B cell (primary cell): Measurements from ENCODE around the gene LRRN3. TPM values are rescaled to one million over a fixed set of nuclear protein-coding genes. Genes with fewer than 3 reads are reported as not detected.

Source experiments
- ATAC-seq: fragments of 200-7000 bp; cut with Tn5 transposase; one replicate; pipeline ENCODE4 v1.10.0; 2021; ENCODE audit warnings: low read depth, mild to moderate bottlenecking, moderate number of reproducible peaks, moderate library complexity
- CTCF ChIA-PET: fragments of 350-600 bp; sonication (Branson Sonifier 250); formaldehyde crosslinking; loops from one replicate; lab custom pipeline; 2021; ENCODE audit warnings: antibody characterized with exemption, inconsistent platforms; lab: Charles Lee
- POLR2A ChIA-PET: fragments of 350-600 bp; sonication (Branson Sonifier 250); formaldehyde crosslinking; loops from one replicate; lab custom pipeline; 2021; ENCODE audit warnings: antibody characterized with exemption; lab: Charles Lee
- DNase-seq: peaks from one replicate; pipeline ENCODE4 v3.0.0; 2013
- H2AFZ ChIP-seq: 2 replicates; pipeline ENCODE4 v1.6.1; 2012; ENCODE audit warnings: mild to moderate bottlenecking, low read depth, low read length; ENCODE audit not compliant: insufficient read depth, poor library complexity, severe bottlenecking
- H3K27ac ChIP-seq, 2 donors: 1 replicate in 1 of 2; 2 replicates in 1 of 2; pipeline ENCODE4 v1.5.1; 2012 to 2013; ENCODE audit warnings: low read length in 2 of 2, mild to moderate bottlenecking in 2 of 2, moderate library complexity in 1 of 2
- H3K27me3 ChIP-seq, 4 experiments: fragments of 200-600 bp in 1 of 4; sonication (generic) in 1 of 4; replicated peaks in 1 of 4; 1 replicate in 2 of 4; 2 replicates in 2 of 4; pipeline versions ENCODE4 v1.6.1 to v1.7.0; 2013 to 2016; ENCODE audit warnings: low read length in 3 of 4, mild to moderate bottlenecking in 2 of 4, mixed read lengths in 1 of 4, moderate library complexity in 1 of 4; ENCODE audit not compliant: insufficient read depth in 4 of 4, control insufficient read depth in 3 of 4; ENCODE audit errors: control extremely low read depth in 1 of 4
- H3K36me3 ChIP-seq, 2 experiments: replicated peaks in 1 of 2; 1 replicate in 1 of 2; 2 replicates in 1 of 2; pipeline versions ENCODE4 v1.6.1 to v1.7.1; 2013; ENCODE audit warnings: low read length in 1 of 2; ENCODE audit not compliant: insufficient read depth in 2 of 2, control insufficient read depth in 1 of 2; ENCODE audit errors: control extremely low read depth in 1 of 2, extremely low read depth in 1 of 2
- H3K4me1 ChIP-seq, 2 donors: fragments of 200-600 bp in 1 of 2; sonication (generic) in 1 of 2; 1 replicate in 1 of 2; 2 replicates in 1 of 2; pipeline versions ENCODE4 v1.5.1 to v1.6.1; 2013 to 2017; ENCODE audit warnings: low read length in 2 of 2; ENCODE audit not compliant: control insufficient read depth in 2 of 2, insufficient read depth in 2 of 2
- H3K4me2 ChIP-seq: replicated peaks from 2 replicates; pipeline ENCODE3; 2012; ENCODE audit warnings: mild to moderate bottlenecking, low read depth, low read length; ENCODE audit not compliant: poor library complexity, severe bottlenecking
- H3K4me3 ChIP-seq, 5 experiments: fragments of 200-600 bp in 1 of 5; sonication (generic) in 1 of 5; 1 replicate in 3 of 5; 2 replicates in 2 of 5; pipeline versions ENCODE4 v1.5.1 to v1.7.0; 2011 to 2016; ENCODE audit warnings: low read length in 4 of 5, mild to moderate bottlenecking in 4 of 5, low read depth in 2 of 5, control low read depth in 1 of 5, moderate library complexity in 1 of 5; ENCODE audit not compliant: insufficient read depth in 1 of 5; ENCODE audit errors: control extremely low read depth in 1 of 5, extremely low read depth in 1 of 5
- H3K79me2 ChIP-seq: fragments of 200-600 bp; sonication (generic); one replicate; pipeline ENCODE4 v1.6.0; 2016; ENCODE audit warnings: low read length; ENCODE audit not compliant: control insufficient read depth, insufficient read depth
- H3K9ac ChIP-seq: fragments of 200-600 bp; sonication (generic); 2 replicates; pipeline ENCODE4 v1.6.1; 2017; ENCODE audit warnings: mild to moderate bottlenecking, low read length, moderate library complexity
- H3K9me3 ChIP-seq, 3 donors: one replicate each; pipeline versions ENCODE4 v1.6.1 to v1.7.1; 2013; ENCODE audit warnings: low read length in 2 of 3; ENCODE audit not compliant: control insufficient read depth in 2 of 3, insufficient read depth in 1 of 3; ENCODE audit errors: control extremely low read depth in 1 of 3
- H4K20me1 ChIP-seq: 2 replicates; pipeline ENCODE4 v1.6.0; 2012; ENCODE audit warnings: mild to moderate bottlenecking, low read length; ENCODE audit not compliant: insufficient read depth, control insufficient read depth, poor library complexity, severe bottlenecking
- H3K27ac Mint-ChIP-seq: one replicate; pipeline ENCODE4 v1.8.0; 2021; ENCODE audit warnings: mixed read lengths
- H3K27me3 Mint-ChIP-seq: one replicate; pipeline ENCODE4 v1.8.0; 2021; ENCODE audit warnings: mixed read lengths
- H3K4me1 Mint-ChIP-seq: one replicate; pipeline ENCODE4 v1.8.0; 2021; ENCODE audit warnings: mixed read lengths
- H3K4me3 Mint-ChIP-seq: one replicate; pipeline ENCODE4 v1.8.0; 2021; ENCODE audit warnings: mixed read lengths
- H3K9me3 Mint-ChIP-seq: one replicate; pipeline ENCODE4 v1.8.0; 2022; ENCODE audit warnings: mixed read lengths; ENCODE audit not compliant: insufficient read depth
- CTCF ChIP-seq: fragments of 200-600 bp; IDR thresholded peaks from one replicate; pipeline ENCODE4 v1.8.0; 2022; ENCODE audit warnings: antibody characterized with exemption, mild to moderate bottlenecking
- EZH2 ChIP-seq: IDR thresholded peaks from 2 replicates; pipeline ENCODE4 v1.6.1; 2012; ENCODE audit warnings: borderline replicate concordance, low read depth, mild to moderate bottlenecking, moderate library complexity, low read length; ENCODE audit not compliant: insufficient read depth, poor library complexity, severe bottlenecking
- WGBS: methylation state at CpG from one replicate; pipeline ENCODE4 v1.1.5; 2013; ENCODE audit warnings: missing lambda C conversion rate; ENCODE audit not compliant: insufficient coverage; 5-methylcytosine and 5-hydroxymethylcytosine counted together
- intact Hi-C: fragments of 100-400 bp; cut with micrococcal nuclease; formaldehyde crosslinking; loops from one replicate; pipeline ENCODE4 v1.10.0; 2022
- polyA plus RNA-seq: library from polyadenylated mRNA; depleted of rRNA; stranded (reverse); fragments of >200 nt; gene quantifications from 2 replicates; pipeline ENCODE4 v1.2.3, GENCODE V29; 2012
- total RNA-seq, 2 donors: library from RNA; stranded (reverse); fragments of 120-200 nt in 1 of 2; gene quantifications; 1 replicate in 1 of 2; 2 replicates in 1 of 2; pipeline versions ENCODE4 v1.2.3 to v1.2.4, GENCODE V29; 2013 to 2022

The LRRN3 gene
- total and polyA plus RNA-seq, 2 donors (not counting 1 experiment from before 2014, with no cell fraction given): 0.03 to 0.20 TPM

DNA sequence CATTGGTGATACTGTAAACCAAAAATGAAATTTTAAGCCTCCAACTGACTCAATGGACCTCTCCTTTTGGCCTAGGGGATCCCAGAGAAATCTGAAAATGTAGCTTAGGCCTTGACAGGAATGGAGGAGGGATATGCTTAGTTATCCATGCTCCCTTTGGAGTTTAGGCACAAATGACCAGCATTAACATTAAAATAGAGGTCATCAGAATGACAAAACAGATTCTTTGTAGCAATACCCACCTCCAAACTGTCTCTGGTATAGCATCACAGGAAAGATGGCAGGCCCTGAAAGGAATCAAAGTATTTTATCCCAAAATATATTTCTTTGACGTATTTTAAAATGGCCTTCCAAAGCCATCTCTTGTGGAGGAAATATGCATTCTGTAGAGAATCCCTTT is 39.1 kb upstream of the LRRN3 start:
- Histone ChIP-seq H3K4me3 (no peak overlapping the region), H3K27me3 (no peaks in the 10 kb centered on the region), H3K4me2 (no peak overlapping the region), H3K9me3 (no peaks in the 10 kb centered on the region), H4K20me1 (no peaks in the 10 kb centered on the region), H3K4me1 (peaks cover 0 to 4% of the 10 kb centered on the region in 2 donors), H3K9ac (no peak overlapping the region), H2AFZ (no peak overlapping the region), H3K27ac (no peak overlapping the region), H3K79me2 (no peaks in the 10 kb centered on the region), H3K36me3 (no peaks in the 10 kb centered on the region)
- Mint-ChIP-seq H3K9me3 (peaks cover 3% of the 10 kb centered on the region), H3K4me1 (no peaks in the 10 kb centered on the region), H3K27ac (no peak overlapping the region), H3K27me3 (no peaks in the 10 kb centered on the region), H3K4me3 (no peak overlapping the region)
- TF ChIP-seq CTCF: no peak
- no peak for TF ChIP-seq EZH2
- no CpG with 5 or more reads among the region's 1 CpG for WGBS
- DNase-seq (no peak), ATAC-seq (no peak)
- POLR2A ChIA-PET: no interaction called here
- CTCF ChIA-PET: interaction anchor here (0.6 kb wide), 1 partner anchor 14 kb away, joined by 7 read pairs; no protein-coding TSS in a partner anchor
- intact Hi-C loops: no loop called here

GRCh38 chr7:111053035-111053434 is 37.9 kb upstream of the LRRN3 start:
- no peaks in the 10 kb centered on the region for H3K27me3 Mint-ChIP-seq
- no peak overlapping the region for H2AFZ ChIP-seq
- no peak for DNase-seq
- peaks cover 0 to 4% of the 10 kb centered on the region in 2 donors for H3K4me1 ChIP-seq
- H3K36me3 ChIP-seq: no peaks in the 10 kb centered on the region
- intact Hi-C loops: no loop called here
- TF ChIP-seq CTCF: no peak
- no peak for TF ChIP-seq EZH2
- no peaks in the 10 kb centered on the region for H4K20me1 ChIP-seq
- H3K79me2 ChIP-seq: no peaks in the 10 kb centered on the region
- no peak overlapping the region for H3K27ac ChIP-seq
- no peak overlapping the region for H3K27ac Mint-ChIP-seq
- no peak overlapping the region for H3K4me3 Mint-ChIP-seq
- no peak overlapping the region for H3K9ac ChIP-seq
- H3K9me3 Mint-ChIP-seq: peaks cover 3% of the 10 kb centered on the region
- H3K4me2 ChIP-seq: no peak overlapping the region
- no peaks in the 10 kb centered on the region for H3K9me3 ChIP-seq
- 64% methylated on average over 1 of the region's 2 CpGs for WGBS
- H3K4me1 Mint-ChIP-seq: no peaks in the 10 kb centered on the region
- no peaks in the 10 kb centered on the region for H3K27me3 ChIP-seq
- no peak overlapping the region for H3K4me3 ChIP-seq
- CTCF ChIA-PET: interaction anchor here (1.0 kb wide), 1 partner anchor 9 kb away, joined by 3 read pairs; no protein-coding TSS in a partner anchor
- POLR2A ChIA-PET: no interaction called here
- no peak for ATAC-seq
